Anterior cingulate cortex (tissue), 58 donors: ENCODE results near the gene ACOT7.

Experiments
- DNase-seq, 58 donors: peaks; one replicate each; lab custom pipeline; 2025; lab: John Stamatoyannopoulos, UW

The ACOT7 gene

GRCh38 chr1:6424619-6425593 is 31.3 kb upstream of the ACOT7 start, which contains the start of gene ESPN:
TSS of gene ESPN (plus strand) at chr1:6424776. CDS start at chr1:6424956, 180 bp downstream.
- DNase-seq = no peak

GRCh38 chr1:6424000-6424565 is 30.5 kb upstream of the ACOT7 start:
- no peak for DNase-seq

- DNase-seq = peak in 6 of 58 donors; percentile 1 to 28 (median 5)
Measured at GRCh38 chr1:6423321-6423999, 29.9 kb upstream of the ACOT7 start.

GRCh38 chr1:6421266-6421665 is 27.7 kb upstream of the ACOT7 start:
- DNase-seq = no peak

DNA sequence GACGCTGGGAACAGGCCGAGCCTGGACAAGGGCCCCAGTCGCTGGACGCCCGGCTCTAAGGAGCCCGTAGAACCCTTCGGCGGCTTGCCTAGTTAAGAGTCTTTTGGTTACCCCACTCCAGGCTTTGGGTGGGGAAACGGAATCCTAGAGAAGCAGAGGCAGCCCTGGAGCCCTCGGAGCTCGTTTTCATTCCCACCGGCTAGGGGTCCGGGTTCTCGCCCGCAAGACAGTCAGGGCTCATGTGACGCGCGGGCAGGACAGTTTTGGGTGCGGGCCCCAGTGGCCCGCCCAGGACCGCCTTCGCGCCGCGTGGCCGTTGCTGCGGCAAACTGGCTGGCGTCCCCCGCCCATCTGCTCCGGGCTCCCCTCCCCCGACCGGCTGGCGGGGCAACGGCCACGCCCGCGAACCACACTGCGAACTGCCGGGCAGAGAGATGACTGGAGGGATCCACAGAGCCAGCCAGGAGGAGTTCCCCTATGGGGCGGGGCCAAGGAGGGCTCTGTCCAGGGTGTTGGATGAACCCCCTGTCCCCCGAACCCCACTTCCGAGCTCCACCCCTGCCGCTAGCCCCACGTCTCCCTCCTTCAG is 27.0 kb upstream of the ACOT7 start:
- DNase-seq = no peak

DNA sequence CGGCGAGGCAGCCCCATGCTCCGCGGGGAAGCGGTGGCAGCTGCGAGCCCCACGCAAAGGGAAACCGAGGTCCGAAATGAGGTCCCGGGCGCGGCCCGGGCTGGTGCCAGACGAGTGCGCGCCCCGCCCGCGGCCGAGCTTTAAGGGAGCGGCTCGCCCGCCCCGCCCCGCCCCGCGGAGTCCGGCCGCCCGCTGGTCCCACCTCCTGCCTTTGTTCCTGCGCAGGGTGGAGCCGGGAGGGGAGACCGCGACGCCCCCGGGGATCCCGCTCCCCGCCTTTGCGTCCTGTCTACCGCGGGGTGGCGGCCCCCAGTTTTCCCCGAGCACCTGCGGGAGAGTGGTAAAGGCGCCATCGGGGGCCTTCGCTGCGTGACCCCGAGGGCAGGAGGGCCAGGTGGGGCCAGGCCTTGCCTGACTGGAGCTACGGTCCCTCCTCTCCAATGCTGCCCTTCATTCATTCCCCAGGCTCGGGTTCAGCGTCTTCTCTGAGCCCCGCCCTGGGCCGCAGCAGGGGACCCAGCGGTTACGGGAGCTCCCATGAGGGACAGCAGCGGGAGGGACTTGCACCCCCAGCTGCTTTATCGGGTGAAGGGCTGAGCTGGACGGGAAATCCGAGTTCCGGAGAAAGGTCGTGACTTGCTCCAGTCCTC is 26.4 kb upstream of the ACOT7 start, which contains the start of gene HES2:
Gene HES2, minus strand, starts transcription at position 116 of the 650 bp plus-strand sequence. Its CDS starts 99 bp downstream, at position 17.
- no peak for DNase-seq

DNA sequence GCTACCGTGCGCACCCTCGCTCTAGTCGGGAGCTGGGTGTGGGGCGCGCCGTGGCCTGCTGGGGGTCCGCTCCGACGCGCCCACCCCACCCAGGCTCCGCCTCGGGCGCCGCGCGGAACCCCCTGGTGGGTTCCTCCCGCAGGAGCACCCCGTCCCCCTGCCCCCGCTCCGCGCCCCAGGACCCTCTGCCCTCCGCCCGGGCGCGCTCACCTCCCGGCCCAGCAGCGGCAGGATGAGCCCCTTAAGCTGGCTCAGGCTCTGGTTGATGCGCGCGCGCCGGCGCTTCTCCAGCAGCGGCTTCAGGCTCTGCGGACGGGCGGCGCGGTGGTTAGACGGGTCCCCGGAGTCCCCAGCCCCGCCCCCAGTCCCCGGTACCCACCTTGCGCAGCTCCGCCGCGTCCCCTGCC is 25.8 kb upstream of the ACOT7 start:
- no peak for DNase-seq

GRCh38 chr1:6418668-6419396 is 25.3 kb upstream of the ACOT7 start:
- DNase-seq = no peak

GRCh38 chr1:6417961-6418667 is 24.5 kb upstream of the ACOT7 start:
- no peak for DNase-seq

- DNase-seq = no peak
Measured at GRCh38 chr1:6416906-6417305, 23.3 kb upstream of the ACOT7 start.

DNA sequence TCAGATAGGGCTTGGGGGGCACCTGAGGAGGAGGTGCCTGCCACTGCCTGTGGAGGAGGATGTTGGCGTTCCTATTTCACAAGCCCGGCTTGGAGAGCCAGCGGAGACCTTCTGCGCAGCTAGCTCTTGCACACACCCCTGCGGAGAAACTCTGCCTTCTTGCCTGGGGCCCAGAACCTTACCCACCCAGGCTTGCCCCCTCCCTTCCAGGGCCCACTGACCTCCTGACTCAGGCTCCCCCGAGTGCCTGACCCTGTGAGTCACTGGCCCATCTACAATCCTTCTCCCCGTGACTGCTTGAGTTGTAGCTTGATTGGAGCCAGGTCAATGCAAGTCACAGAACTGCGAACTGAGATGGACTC is 22.7 kb upstream of the ACOT7 start:
- DNase-seq = no peak

GRCh38 chr1:6414881-6415626 is 21.5 kb upstream of the ACOT7 start:
- DNase-seq = no peak

GRCh38 chr1:6414443-6414844 is 20.9 kb upstream of the ACOT7 start:
- peak in 8 of 58 donors; percentile 4 to 25 (median 12) for DNase-seq

DNA sequence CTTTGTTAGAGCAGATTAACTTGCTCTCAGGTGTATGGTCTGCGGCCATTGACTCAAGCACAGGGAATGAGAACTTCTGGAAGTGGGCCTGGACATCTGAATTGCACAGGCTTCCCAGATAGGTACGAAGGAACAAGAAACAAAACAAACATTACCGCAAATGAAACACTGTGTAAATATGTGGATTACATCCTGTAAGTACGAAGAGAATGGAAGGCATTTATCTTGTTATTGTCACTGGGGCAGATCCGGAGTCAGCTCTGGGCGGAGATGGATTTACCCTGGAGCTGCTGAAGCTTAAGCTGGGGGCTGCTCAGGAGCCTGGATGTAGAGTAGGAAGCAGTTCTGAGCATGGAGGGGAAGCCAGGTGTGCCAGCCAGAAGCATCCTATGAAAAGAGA is 19.3 kb upstream of the ACOT7 start:
- DNase-seq = no peak

DNA sequence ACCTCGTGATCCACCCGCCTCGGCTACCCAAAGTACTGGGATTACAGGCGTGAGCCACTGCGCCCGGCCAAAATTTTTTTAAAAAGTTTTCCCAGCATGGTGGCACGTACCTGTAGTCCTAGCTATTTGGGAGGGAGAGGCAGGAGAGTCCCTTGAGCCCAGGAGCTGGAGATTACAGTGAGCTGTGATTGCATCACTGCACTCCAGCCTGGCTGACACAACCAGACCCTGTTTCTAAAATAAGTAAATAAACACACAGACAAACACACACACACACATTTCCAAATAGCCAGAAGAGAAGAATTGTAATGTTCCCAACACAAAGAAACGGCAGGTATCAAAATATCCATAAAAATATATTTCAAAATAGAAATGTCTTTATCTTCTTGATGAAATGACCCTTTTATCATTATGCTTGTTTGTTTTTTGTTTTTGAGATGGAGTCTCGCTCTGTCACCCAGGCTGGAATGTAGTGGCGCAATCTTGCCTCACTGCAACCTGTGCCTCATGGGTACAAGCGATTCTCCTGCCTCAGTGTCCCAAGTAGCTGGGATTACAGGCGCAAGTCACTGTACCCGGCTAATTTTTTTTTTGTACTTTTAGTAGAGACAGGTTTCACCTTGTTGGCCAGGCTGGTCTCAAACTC is 16.8 kb upstream of the ACOT7 start:
- DNase-seq = no peak

DNA sequence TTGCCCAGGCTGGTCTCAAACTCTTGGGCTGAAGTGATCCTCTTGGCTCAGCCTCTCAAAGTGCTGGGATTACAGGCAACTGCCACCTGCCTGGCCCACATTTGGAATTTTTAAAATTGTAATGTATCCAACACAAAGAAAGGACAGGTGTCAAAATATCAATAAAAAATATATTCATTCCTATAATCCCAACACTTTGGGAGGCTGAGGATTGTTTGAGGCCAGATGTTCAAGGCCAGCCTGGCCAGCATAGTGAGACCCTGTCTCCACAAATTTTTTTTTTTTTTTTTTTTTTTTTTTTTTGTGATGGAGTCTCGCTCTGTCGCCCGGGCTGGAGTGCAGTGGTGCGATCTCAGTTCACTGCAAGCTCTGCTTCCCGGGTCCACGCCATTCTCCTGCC is 16.2 kb upstream of the ACOT7 start:
- no peak for DNase-seq

DNA sequence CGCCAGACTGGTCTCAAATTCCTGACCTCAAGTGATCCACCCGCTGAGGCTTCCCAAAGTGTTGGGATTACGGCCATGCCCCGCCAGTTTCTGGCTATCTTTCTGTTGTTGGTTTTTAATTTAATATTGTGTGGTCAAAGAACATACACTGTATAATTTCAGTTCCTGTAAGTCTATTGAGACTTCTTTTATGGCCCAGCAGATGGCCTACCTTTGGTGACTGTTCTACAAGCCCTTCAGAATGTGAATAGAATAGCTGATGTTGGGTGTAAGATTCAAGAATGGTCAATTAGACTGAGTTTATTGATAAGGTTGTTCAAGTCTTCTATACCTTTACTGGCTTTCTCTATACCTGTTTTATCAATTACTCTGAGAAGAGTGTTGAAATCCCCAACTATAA is 15.5 kb upstream of the ACOT7 start:
- no peak for DNase-seq

- DNase-seq = no peak
Measured at GRCh38 chr1:6408023-6408422, 14.5 kb upstream of the ACOT7 start.
